ENCODE data around the gene SHFL. TPM values are rescaled to one million over a fixed set of nuclear protein-coding genes. Genes with fewer than 3 reads are reported as not detected.

Gene SHFL
- total RNA-seq, 1 experiment from 2014 or later: 21.1 TPM

DNA sequence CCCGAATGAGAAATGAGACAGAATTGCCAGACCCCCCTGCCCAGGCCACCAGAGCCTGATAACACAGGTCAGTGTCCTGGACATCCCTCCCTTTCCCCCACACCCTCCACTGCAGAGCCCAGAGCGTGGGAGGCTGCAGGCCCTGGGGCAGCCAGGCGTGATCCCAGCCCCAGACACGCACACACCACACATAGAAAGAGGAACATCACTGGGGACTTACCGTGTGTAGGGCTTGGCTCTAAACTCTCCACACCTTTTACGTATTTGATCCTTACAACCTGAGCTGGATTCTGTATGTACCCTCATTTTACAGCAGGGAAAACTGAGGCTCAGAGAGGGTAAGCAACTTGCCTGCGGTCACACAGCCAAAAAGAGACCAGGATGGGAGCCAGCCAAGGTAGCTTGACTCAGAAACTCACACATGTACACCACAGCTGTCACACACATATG is 16.7 kb downstream of the SHFL start:
- H2BK5ac ChIP-seq (ENCODE audit: insufficient read length, low read length): no peak overlapping the region
- peaks cover 7% of the 10 kb centered on the region; the same call in 1 of the 2 replicates for H3K79me2 ChIP-seq (ENCODE audit: insufficient read depth, low read length)
- H3K4me2 ChIP-seq (ENCODE audit: insufficient read depth, insufficient read length, low read length): no peak overlapping the region
- H3K56ac ChIP-seq (ENCODE audit: insufficient read length, low read depth, low read length): no peak overlapping the region
- no peak for TF ChIP-seq CTCF (conservative IDR thresholded peaks at IDR 0.05)
- H3K27me3 ChIP-seq (ENCODE audit: insufficient read depth, low read length): no peaks in the 10 kb centered on the region
- no peak overlapping the region for H3K27ac ChIP-seq (ENCODE audit: insufficient read length, low read depth, low read length)
- no peak overlapping the region for H2AK5ac ChIP-seq (ENCODE audit: insufficient read length, low read length)
- no peak overlapping the region for H4K5ac ChIP-seq (ENCODE audit: insufficient read length, low read depth, low read length)
- no peak overlapping the region for H2AFZ ChIP-seq (ENCODE audit: low read length)
- peaks cover 8 to 19% of the 10 kb centered on the region in 2 experiments for H3K4me1 Mint-ChIP-seq
- H3K27me3 Mint-ChIP-seq (ENCODE audit: low read depth): peaks cover 22% of the 10 kb centered on the region
- H3K79me1 ChIP-seq (ENCODE audit: insufficient read depth, low read depth, low read length, poor library complexity, severe bottlenecking): no peaks in the 10 kb centered on the region
- H2BK120ac ChIP-seq (ENCODE audit: low read depth, low read length, poor library complexity, severe bottlenecking): no peak overlapping the region
- H3K36me3 Mint-ChIP-seq (ENCODE audit: insufficient read depth in 1 of 3, low read depth in 3 of 3): peaks cover 11 to 13% (median 12%) of the 10 kb centered on the region in 3 experiments
- no peak overlapping the region for H3K4ac ChIP-seq (ENCODE audit: low read depth, low read length)
- H3K4me1 ChIP-seq (ENCODE audit: insufficient read depth, low read length): no peaks in the 10 kb centered on the region; the same call in 1 of the 2 replicates
- no peaks in the 10 kb centered on the region; a peak in 2 of 5 replicates for H3K9me3 Mint-ChIP-seq
- no peak overlapping the region for H3K9ac ChIP-seq (ENCODE audit: extremely low read depth, insufficient read length, low read length)
- H3K14ac ChIP-seq (ENCODE audit: insufficient read depth, low read length): no peak overlapping the region
- no peak overlapping the region for H3K27ac Mint-ChIP-seq
- no peak overlapping the region for H2BK15ac ChIP-seq (ENCODE audit: low read depth, low read length)
- H3K9me3 ChIP-seq (ENCODE audit: control insufficient read depth, low read depth, low read length): no peaks in the 10 kb centered on the region
- H3K18ac ChIP-seq (ENCODE audit: insufficient read length, low read depth, low read length): no peak overlapping the region
- WGBS (ENCODE audit: extremely low coverage, insufficient read length, low lambda C conversion rate): no CpG with 5 or more reads among the region's 7 CpGs
- no peaks in the 10 kb centered on the region for H4K20me1 ChIP-seq (ENCODE audit: control insufficient read depth, insufficient read depth, insufficient read length)
- H2BK12ac ChIP-seq (ENCODE audit: insufficient read length, low read depth, low read length): no peak overlapping the region
- H3K23ac ChIP-seq (ENCODE audit: insufficient read length, low read depth, low read length): no peak overlapping the region
- no peak overlapping the region for H3T11ph ChIP-seq (ENCODE audit: low read length)
- no peak overlapping the region for H2BK20ac ChIP-seq (ENCODE audit: low read depth, low read length, poor library complexity, severe bottlenecking)
- H4K8ac ChIP-seq (replicated peaks; ENCODE audit: insufficient read length, low read depth, low read length): no peak overlapping the region
- no peak for DNase-seq
- H3K23me2 ChIP-seq (ENCODE audit: insufficient read length, low read depth, low read length, poor library complexity, severe bottlenecking): peaks cover 7% of the 10 kb centered on the region
- H4K91ac ChIP-seq (ENCODE audit: insufficient read length, low read depth, low read length): no peak overlapping the region
- H3K4me3 Mint-ChIP-seq: no peak overlapping the region

Data from H9 (cell line).